Left lung (tissue), 10 donors: ENCODE results near the gene WDR46. TPM values are rescaled to one million over a fixed set of nuclear protein-coding genes. Genes with fewer than 3 reads are reported as not detected.

Source experiments
- ATAC-seq: fragments of 200-7000 bp; cut with Tn5 transposase; one replicate; pipeline ENCODE4 v1.9.1; 2020; ENCODE audit warnings: moderate library complexity
- DNase-seq, 4 donors: peaks; one replicate each; pipeline ENCODE4 v3.0.0-alpha.2; 2013 to 2020
- H3K27ac ChIP-seq, 2 donors: fragments of 200-600 bp; sonication (generic) in 1 of 2; one replicate each; pipeline versions ENCODE4 v1.5.0 to v1.8.0; 2020 to 2021
- H3K27me3 ChIP-seq, 2 donors: fragments of 200-600 bp; sonication (generic) in 1 of 2; one replicate each; pipeline versions ENCODE4 v1.5.0 to v1.8.0; 2020 to 2021
- H3K36me3 ChIP-seq, 2 donors: fragments of 200-600 bp; sonication (generic) in 1 of 2; one replicate each; pipeline versions ENCODE4 v1.5.0 to v1.8.0; 2020 to 2021
- H3K4me1 ChIP-seq, 2 donors: fragments of 200-600 bp; one replicate each; pipeline ENCODE4 v1.8.0; 2021
- H3K4me3 ChIP-seq, 2 donors: fragments of 200-600 bp; sonication (generic) in 1 of 2; one replicate each; pipeline versions ENCODE4 v1.5.0 to v1.8.0; 2020 to 2021; ENCODE audit warnings: mild to moderate bottlenecking in 1 of 2
- H3K9me3 ChIP-seq, 2 donors: fragments of 200-600 bp; sonication (generic) in 1 of 2; one replicate each; pipeline versions ENCODE4 v1.5.0 to v1.8.0; 2020 to 2021
- CTCF ChIP-seq, 2 donors: fragments of 200-600 bp; sonication (generic) in 1 of 2; IDR thresholded peaks; one replicate each; pipeline versions ENCODE4 v1.5.0 to v1.8.0; 2021; ENCODE audit warnings: antibody characterized with exemption in 2 of 2
- intact Hi-C, 2 donors: fragments of 100-400 bp; cut with DNase I; formaldehyde crosslinking; loops; one replicate each; pipeline versions ENCODE4 v1.11.2 to v1.14.2; 2022
- polyA plus RNA-seq, 6 donors: library from polyadenylated mRNA; unstranded; fragments of 120-200 nt; gene quantifications; one replicate each; pipeline ENCODE4 v1.2.1, GENCODE V29; 2013; ENCODE audit not compliant: insufficient read length in 6 of 6
- total RNA-seq, 2 donors: library from RNA; stranded (reverse); fragmentation: NEBNext Ultra II Directional; extraction: Animal tissue kit (Norgen Biotek cat#: 25700); gene quantifications; one replicate each; pipeline ENCODE4 v1.2.1, GENCODE V29; 2021
- donor health status: DM: no; HTN: yes; CAD: no.
- donor health status: DM: no; HTN: no; CAD: no.

WDR46 gene
- total and polyA plus RNA-seq, 8 donors = 26.6 to 89.8 (median 64.2) TPM

GRCh38 chr6:33312361-33313104 lies 23.5 kb upstream of the WDR46 start:
- Histone ChIP-seq H3K36me3 (peaks cover 0 to 47% of the 10 kb centered on the region in 2 donors), H3K27ac (peak overlapping the region; percentile 97 to 100), H3K4me1 (peaks cover 14 to 61% of the 10 kb centered on the region in 2 donors), H3K9me3 (no peaks in the 10 kb centered on the region), H3K4me3 (peak overlapping the region; percentile 81 to 97), H3K27me3 (no peaks in the 10 kb centered on the region)
- intact Hi-C loops = loop anchor here in 1 of 2 donors (10.0 kb wide), 1 partner anchor 102 kb away; the partner anchor contains the start of genes CUTA and PHF1
- DNase-seq (peak; percentile 33 to 91 (median 78)), ATAC-seq (peak; percentile 61)
- TF ChIP-seq CTCF (IDR thresholded peaks at IDR 0.05) = no peak

DNA sequence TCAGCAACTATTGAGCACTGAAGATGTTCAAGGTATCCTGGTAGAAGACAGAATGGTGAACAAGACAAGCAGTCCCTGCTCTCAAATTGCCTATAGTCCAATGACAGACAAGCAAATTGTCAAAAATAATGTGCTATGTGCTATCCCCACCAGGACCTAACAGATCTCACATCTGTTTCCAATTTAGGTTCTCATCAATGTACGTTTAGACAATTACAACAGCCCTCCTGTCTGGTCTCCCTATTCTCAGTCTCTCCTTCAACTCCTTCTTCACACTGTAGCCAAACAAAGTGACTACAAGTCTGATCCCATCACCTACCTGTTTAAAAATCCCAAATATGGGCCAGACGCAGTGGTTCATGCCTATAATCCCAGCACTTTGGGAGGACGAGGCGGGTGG lies 17.3 kb upstream of the WDR46 start:
- ATAC-seq (no peak), DNase-seq (no peak)
- Histone ChIP-seq H3K27me3 (no peaks in the 10 kb centered on the region), H3K36me3 (peaks cover 0 to 93% of the 10 kb centered on the region in 2 donors), H3K4me3 (no peak overlapping the region), H3K9me3 (no peaks in the 10 kb centered on the region), H3K4me1 (peaks cover 0 to 44% of the 10 kb centered on the region in 2 donors), H3K27ac (no peak overlapping the region)
- TF ChIP-seq CTCF (IDR thresholded peaks at IDR 0.05) = no peak
- intact Hi-C loops = no loop called here

DNA sequence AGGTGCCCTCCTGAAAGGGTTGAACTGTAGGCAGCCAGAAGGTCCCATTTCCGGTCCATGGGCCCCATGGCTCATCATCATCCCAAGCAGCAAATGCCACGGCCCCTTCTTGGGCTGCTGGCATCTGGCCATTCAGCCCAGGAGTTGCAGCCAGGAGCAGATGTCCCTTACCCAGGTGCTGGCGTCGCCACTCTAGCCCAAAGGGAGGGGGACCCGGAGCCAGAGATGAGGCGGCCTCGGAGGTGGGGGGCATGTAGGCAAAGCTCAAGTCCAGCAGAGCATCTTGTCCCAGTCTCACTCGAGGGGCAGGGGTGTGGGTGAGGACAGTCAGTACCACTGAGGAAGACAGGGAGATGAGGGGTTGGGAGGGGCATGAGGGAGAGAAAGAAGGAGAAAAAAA lies 16.0 kb upstream of the WDR46 start:
- intact Hi-C loops = no loop called here
- no peak for TF ChIP-seq CTCF (IDR thresholded peaks at IDR 0.05)
- Histone ChIP-seq H3K27me3 (no peaks in the 10 kb centered on the region), H3K36me3 (peaks cover 0 to 89% of the 10 kb centered on the region in 2 donors), H3K9me3 (no peaks in the 10 kb centered on the region), H3K4me3 (no peak overlapping the region), H3K4me1 (peaks cover 5 to 44% of the 10 kb centered on the region in 2 donors), H3K27ac (no peak overlapping the region)
- ATAC-seq = no peak
- no peak for DNase-seq

DNA sequence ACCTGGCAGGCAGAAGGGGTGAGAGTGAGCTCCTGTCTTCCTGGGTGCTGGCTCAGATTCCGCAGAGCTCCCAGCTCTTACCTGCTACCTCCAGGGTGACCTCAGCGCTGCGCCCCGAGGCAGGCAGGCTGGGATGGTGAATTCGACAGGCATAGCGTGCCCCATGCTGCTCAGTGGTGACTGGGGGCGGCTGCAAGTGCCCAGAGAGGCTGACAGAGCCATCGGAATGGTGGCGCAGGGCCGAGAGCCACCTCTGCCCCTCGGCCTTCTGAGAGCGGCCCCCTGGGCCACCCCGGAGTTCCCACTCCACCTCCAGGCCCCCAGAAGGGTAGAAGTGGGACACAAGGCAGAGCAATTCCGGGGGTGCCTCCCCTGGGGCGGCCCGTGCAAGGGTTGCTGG lies 15.2 kb upstream of the WDR46 start:
- intact Hi-C loops = no loop called here
- H3K27me3 ChIP-seq = no peaks in the 10 kb centered on the region
- no peak overlapping the region for H3K4me3 ChIP-seq
- DNase-seq = no peak
- H3K4me1 ChIP-seq = peaks cover 5 to 44% of the 10 kb centered on the region in 2 donors
- peaks cover 0 to 82% of the 10 kb centered on the region in 2 donors for H3K36me3 ChIP-seq
- H3K27ac ChIP-seq = no peak overlapping the region
- ATAC-seq = no peak
- no peaks in the 10 kb centered on the region for H3K9me3 ChIP-seq
- TF ChIP-seq CTCF (IDR thresholded peaks at IDR 0.05) = no peak

DNA sequence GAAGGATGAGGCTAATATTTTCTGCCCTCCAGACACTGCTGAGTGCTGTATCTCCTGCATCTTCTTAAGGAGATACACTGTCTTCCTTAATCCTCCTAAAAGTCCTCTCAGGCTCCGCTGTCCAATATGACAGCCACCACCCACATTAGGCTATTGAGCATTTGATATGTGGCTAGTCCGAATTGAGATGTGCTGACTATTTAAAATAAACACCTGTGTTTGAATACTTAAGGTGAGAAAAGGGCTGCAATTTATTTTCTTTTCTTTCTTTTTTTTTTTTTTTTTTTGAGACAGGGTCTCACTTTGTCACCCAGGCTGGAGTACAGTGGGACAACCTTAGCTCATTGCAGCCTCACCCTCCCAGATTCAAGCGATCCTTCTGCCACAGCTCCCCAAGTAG lies 12.8 kb upstream of the WDR46 start:
- peaks cover 0 to 62% of the 10 kb centered on the region in 2 donors for H3K36me3 ChIP-seq
- H3K9me3 ChIP-seq = no peaks in the 10 kb centered on the region
- no peak for TF ChIP-seq CTCF (IDR thresholded peaks at IDR 0.05)
- no peak for DNase-seq
- no peaks in the 10 kb centered on the region for H3K27me3 ChIP-seq
- H3K27ac ChIP-seq = peak overlapping the region in 1 of 2 donors; percentile 23
- H3K4me3 ChIP-seq = no peak overlapping the region
- no peak for ATAC-seq
- H3K4me1 ChIP-seq = peaks cover 11 to 49% of the 10 kb centered on the region in 2 donors
- intact Hi-C loops = no loop called here
